Liver (tissue), 9 donors: Measurements from ENCODE around the gene TTBK1. TPM values are rescaled to one million over a fixed set of nuclear protein-coding genes. Genes with fewer than 3 reads are reported as not detected.

Experiments used
- DNase-seq: peaks from one replicate; pipeline ENCODE4 v3.0.0-alpha.2; 2017; ENCODE audit warnings: low spot score
- H3K27ac ChIP-seq, 2 donors: one replicate each; pipeline ENCODE4 v1.7.0; 2013; ENCODE audit warnings: inconsistent platforms in 2 of 2, low read length in 2 of 2, control low read depth in 1 of 2, low read depth in 1 of 2, mild to moderate bottlenecking in 1 of 2
- H3K27me3 ChIP-seq, 4 donors: one replicate each; pipeline versions ENCODE4 v1.6.1 to v1.7.0; 2013; ENCODE audit warnings: low read length in 3 of 4, inconsistent platforms in 1 of 4, mild to moderate bottlenecking in 1 of 4, moderate library complexity in 1 of 4; ENCODE audit not compliant: control insufficient read depth in 4 of 4, insufficient read depth in 4 of 4
- H3K36me3 ChIP-seq, 4 donors: one replicate each; pipeline versions ENCODE4 v1.6.1 to v1.7.0; 2013; ENCODE audit warnings: low read length in 3 of 4, mild to moderate bottlenecking in 3 of 4, low read depth in 1 of 4, moderate library complexity in 1 of 4; ENCODE audit not compliant: control insufficient read depth in 4 of 4, insufficient read depth in 3 of 4
- H3K4me1 ChIP-seq, 4 donors: one replicate each; pipeline versions ENCODE4 v1.6.1 to v1.7.0; 2013; ENCODE audit warnings: low read length in 3 of 4, mild to moderate bottlenecking in 3 of 4, moderate library complexity in 1 of 4; ENCODE audit not compliant: control insufficient read depth in 4 of 4, insufficient read depth in 4 of 4
- H3K4me3 ChIP-seq, 3 donors: one replicate each; pipeline versions ENCODE4 v1.6.1 to v1.7.0; 2013; ENCODE audit warnings: low read length in 3 of 3, control low read depth in 1 of 3, low read depth in 1 of 3, mild to moderate bottlenecking in 1 of 3
- H3K9ac ChIP-seq, 2 donors: one replicate each; pipeline ENCODE4 v1.7.0; 2013; ENCODE audit warnings: low read length in 2 of 2, mild to moderate bottlenecking in 2 of 2, moderate library complexity in 2 of 2, control low read depth in 1 of 2, low read depth in 1 of 2
- H3K9me3 ChIP-seq, 4 donors: one replicate each; pipeline versions ENCODE4 v1.6.1 to v1.7.0; 2013; ENCODE audit warnings: low read length in 3 of 4; ENCODE audit not compliant: control insufficient read depth in 4 of 4
- EGR1 ChIP-seq, 2 donors: IDR thresholded peaks; 2 replicates each; pipeline ENCODE4 v1.6.1; 2016 to 2018; ENCODE audit warnings: antibody characterized with exemption in 2 of 2, low read depth in 2 of 2
- FOXA1 ChIP-seq: IDR thresholded peaks from 2 replicates; pipeline ENCODE4 v1.6.1; 2016; ENCODE audit warnings: antibody characterized with exemption
- GABPA ChIP-seq, 2 donors: IDR thresholded peaks in 1 of 2; conservative IDR thresholded peaks in 1 of 2; 2 replicates each; pipeline ENCODE4 v1.6.1; 2016; ENCODE audit warnings: antibody characterized with exemption in 2 of 2, mild to moderate bottlenecking in 1 of 2, moderate library complexity in 1 of 2
- HNF4A ChIP-seq, 2 donors: conservative IDR thresholded peaks; 2 replicates each; pipeline ENCODE4 v1.6.1; 2016; ENCODE audit warnings: antibody characterized with exemption in 2 of 2, mild to moderate bottlenecking in 2 of 2
- HNF4G ChIP-seq: IDR thresholded peaks from 2 replicates; pipeline ENCODE4 v1.6.1; 2016; ENCODE audit warnings: antibody characterized with exemption
- JUND ChIP-seq, 2 donors: IDR thresholded peaks; 2 replicates each; pipeline ENCODE4 v1.6.1; 2016; ENCODE audit warnings: antibody characterized with exemption in 2 of 2
- NR2F2 ChIP-seq: IDR thresholded peaks from 2 replicates; pipeline ENCODE4 v1.6.1; 2016; ENCODE audit warnings: antibody characterized with exemption
- RAD21 ChIP-seq, 2 donors: IDR thresholded peaks; 2 replicates each; pipeline ENCODE4 v1.6.1; 2016; ENCODE audit warnings: antibody characterized with exemption in 2 of 2, mild to moderate bottlenecking in 2 of 2
- REST ChIP-seq: IDR thresholded peaks from 2 replicates; pipeline ENCODE4 v1.6.1; 2016; ENCODE audit warnings: antibody characterized with exemption, mild to moderate bottlenecking
- RXRA ChIP-seq, 2 donors: IDR thresholded peaks; 2 replicates each; pipeline ENCODE4 v1.6.1; 2017 to 2018; ENCODE audit warnings: antibody characterized with exemption in 2 of 2, mild to moderate bottlenecking in 1 of 2
- SP1 ChIP-seq: IDR thresholded peaks from 2 replicates; pipeline ENCODE4 v1.6.1; 2018; ENCODE audit warnings: antibody characterized with exemption, mild to moderate bottlenecking
- TAF1 ChIP-seq: conservative IDR thresholded peaks from 2 replicates; pipeline ENCODE4 v1.6.1; 2016; ENCODE audit warnings: antibody characterized with exemption, mild to moderate bottlenecking
- YY1 ChIP-seq: IDR thresholded peaks from 2 replicates; pipeline ENCODE4 v1.6.1; 2016; ENCODE audit warnings: antibody characterized with exemption, mild to moderate bottlenecking
- WGBS: extraction: QIAGEN DNeasy Blood & Tissue Kit; methylation state at CpG from one replicate; pipeline ENCODE4 v1.1.7; 2013; 5-methylcytosine and 5-hydroxymethylcytosine counted together
- polyA plus RNA-seq, 2 donors: library from polyadenylated mRNA; stranded (reverse) in 1 of 2; unstranded in 1 of 2; fragments of 200-250 nt in 1 of 2; fragments of >200 nt in 1 of 2; fragmentation: Nextera tagmentation in 1 of 2; extraction: Ambion mirVana in 1 of 2; gene quantifications; one replicate each; pipeline versions ENCODE4 v1.2.1 to v1.2.3, GENCODE V29; 2013 to 2015
- total RNA-seq, 2 donors: library from RNA; depleted of rRNA; stranded (reverse); fragments of >200 nt; gene quantifications; one replicate each; pipeline ENCODE4 v1.2.3, GENCODE V29; 2014
- TF ChIP-seq, protein P1 (sequence below): IDR thresholded peaks from 2 replicates; pipeline ENCODE4 v1.6.1; 2016; ENCODE audit warnings: antibody characterized with exemption
- TF ChIP-seq, protein P2 (sequence below): fragments of 150-350 bp; IDR thresholded peaks from 2 replicates; pipeline ENCODE4 v1.5.1; 2017; ENCODE audit warnings: improper control_type of control experiment, low read depth, low read length; ENCODE audit not compliant: missing input control
- TF ChIP-seq, protein P3 (sequence below): IDR thresholded peaks from 2 replicates; pipeline ENCODE4 v1.6.1; 2016; ENCODE audit warnings: antibody characterized with exemption
- donor health status: healthy.
- donor health status: healthy.
- donor health status: healthy.
- donor health status: healthy.
- donor health status: healthy.

TTBK1 gene
- total and polyA plus RNA-seq, 4 donors: 0.14 to 1.2 (median 0.44) TPM

DNA sequence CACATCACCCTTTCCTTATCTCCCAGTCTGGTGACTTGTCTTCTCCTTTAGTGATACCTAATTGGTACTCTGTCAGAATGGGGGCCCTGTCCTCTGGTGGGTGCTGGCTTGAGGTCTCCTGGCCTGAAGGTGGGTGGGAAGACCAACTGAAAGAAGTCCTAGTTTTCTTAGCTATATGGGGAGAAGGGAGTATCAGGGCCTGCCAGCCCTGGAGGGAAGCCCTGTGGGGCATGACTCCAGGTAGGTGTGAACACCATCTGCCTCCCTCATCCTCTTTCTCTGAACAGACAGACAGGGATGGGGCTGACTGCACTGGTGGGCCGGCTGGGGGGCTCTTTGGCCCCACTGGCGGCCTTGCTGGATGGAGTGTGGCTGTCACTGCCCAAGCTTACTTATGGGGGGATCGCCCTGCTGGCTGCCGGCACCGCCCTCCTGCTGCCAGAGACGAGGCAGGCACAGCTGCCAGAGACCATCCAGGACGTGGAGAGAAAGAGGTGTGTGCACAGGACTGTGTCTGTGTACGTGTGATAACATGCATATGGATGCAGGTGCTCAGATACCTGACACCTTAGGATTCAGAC lies 60.6 kb downstream of the TTBK1 start:
- H3K4me3 ChIP-seq: no peak overlapping the region
- H3K4me1 ChIP-seq: peaks cover 12 to 60% (median 43%) of the 10 kb centered on the region in 4 donors
- 85% methylated on average over 8 of the region's 8 CpGs for WGBS
- H3K9me3 ChIP-seq: no peaks in the 10 kb centered on the region
- no peak overlapping the region for H3K27ac ChIP-seq
- no peak for TF ChIP-seq HNF4A (conservative IDR thresholded peaks at IDR 0.05)
- no peak for TF ChIP-seq FOXA1
- H3K9ac ChIP-seq: no peak overlapping the region
- no peaks in the 10 kb centered on the region for H3K27me3 ChIP-seq
- H3K36me3 ChIP-seq: peaks cover 5 to 19% (median 10%) of the 10 kb centered on the region in 4 donors
- DNase-seq: no peak

DNA sequence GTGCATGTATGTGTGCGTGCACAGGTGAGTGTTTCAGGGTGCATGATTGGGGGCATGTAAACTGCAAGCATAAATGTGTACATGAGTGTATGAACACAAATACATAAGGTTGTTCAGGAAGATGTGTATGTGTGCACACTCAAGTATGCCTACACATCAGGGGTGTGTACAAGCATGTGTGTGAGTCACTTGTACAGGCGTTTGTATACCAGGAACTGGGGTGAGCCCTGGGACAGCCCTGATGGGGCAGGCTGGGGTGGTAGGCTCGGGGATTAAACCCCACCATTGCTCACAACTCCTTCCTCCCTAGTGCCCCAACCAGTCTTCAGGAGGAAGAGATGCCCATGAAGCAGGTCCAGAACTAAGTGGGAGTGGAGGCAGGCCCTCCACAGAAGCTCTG lies 61.1 kb downstream of the TTBK1 start:
- TF ChIP-seq, protein P1, sequence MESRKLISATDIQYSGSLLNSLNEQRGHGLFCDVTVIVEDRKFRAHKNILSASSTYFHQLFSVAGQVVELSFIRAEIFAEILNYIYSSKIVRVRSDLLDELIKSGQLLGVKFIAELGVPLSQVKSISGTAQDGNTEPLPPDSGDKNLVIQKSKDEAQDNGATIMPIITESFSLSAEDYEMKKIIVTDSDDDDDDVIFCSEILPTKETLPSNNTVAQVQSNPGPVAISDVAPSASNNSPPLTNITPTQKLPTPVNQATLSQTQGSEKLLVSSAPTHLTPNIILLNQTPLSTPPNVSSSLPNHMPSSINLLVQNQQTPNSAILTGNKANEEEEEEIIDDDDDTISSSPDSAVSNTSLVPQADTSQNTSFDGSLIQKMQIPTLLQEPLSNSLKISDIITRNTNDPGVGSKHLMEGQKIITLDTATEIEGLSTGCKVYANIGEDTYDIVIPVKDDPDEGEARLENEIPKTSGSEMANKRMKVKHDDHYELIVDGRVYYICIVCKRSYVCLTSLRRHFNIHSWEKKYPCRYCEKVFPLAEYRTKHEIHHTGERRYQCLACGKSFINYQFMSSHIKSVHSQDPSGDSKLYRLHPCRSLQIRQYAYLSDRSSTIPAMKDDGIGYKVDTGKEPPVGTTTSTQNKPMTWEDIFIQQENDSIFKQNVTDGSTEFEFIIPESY: no peak
- TF ChIP-seq, protein P2, sequence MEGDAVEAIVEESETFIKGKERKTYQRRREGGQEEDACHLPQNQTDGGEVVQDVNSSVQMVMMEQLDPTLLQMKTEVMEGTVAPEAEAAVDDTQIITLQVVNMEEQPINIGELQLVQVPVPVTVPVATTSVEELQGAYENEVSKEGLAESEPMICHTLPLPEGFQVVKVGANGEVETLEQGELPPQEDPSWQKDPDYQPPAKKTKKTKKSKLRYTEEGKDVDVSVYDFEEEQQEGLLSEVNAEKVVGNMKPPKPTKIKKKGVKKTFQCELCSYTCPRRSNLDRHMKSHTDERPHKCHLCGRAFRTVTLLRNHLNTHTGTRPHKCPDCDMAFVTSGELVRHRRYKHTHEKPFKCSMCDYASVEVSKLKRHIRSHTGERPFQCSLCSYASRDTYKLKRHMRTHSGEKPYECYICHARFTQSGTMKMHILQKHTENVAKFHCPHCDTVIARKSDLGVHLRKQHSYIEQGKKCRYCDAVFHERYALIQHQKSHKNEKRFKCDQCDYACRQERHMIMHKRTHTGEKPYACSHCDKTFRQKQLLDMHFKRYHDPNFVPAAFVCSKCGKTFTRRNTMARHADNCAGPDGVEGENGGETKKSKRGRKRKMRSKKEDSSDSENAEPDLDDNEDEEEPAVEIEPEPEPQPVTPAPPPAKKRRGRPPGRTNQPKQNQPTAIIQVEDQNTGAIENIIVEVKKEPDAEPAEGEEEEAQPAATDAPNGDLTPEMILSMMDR: no peak
- TF ChIP-seq SP1 (no peak), HNF4A (conservative IDR thresholded peaks at IDR 0.05) (no peak), JUND (IDR thresholded peaks at IDR 0.05) (no peak), RAD21 (IDR thresholded peaks at IDR 0.05) (no peak), HNF4G (no peak), REST (no peak), NR2F2 (no peak), YY1 (no peak), RXRA (IDR thresholded peaks at IDR 0.05) (no peak), GABPA (IDR thresholded peaks at IDR 0.05 in 1 of 2, conservative IDR thresholded peaks at IDR 0.05 in 1 of 2) (no peak), EGR1 (IDR thresholded peaks at IDR 0.05; ENCODE audit: low read depth in 2 of 2) (no peak), TAF1 (no peak), FOXA1 (no peak)
- TF ChIP-seq, protein P3, sequence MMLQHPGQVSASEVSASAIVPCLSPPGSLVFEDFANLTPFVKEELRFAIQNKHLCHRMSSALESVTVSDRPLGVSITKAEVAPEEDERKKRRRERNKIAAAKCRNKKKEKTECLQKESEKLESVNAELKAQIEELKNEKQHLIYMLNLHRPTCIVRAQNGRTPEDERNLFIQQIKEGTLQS: no peak
- no peak overlapping the region for H3K4me3 ChIP-seq
- H3K4me1 ChIP-seq: peaks cover 12 to 60% (median 45%) of the 10 kb centered on the region in 4 donors
- no peak overlapping the region for H3K9ac ChIP-seq
- H3K27ac ChIP-seq: no peak overlapping the region
- H3K9me3 ChIP-seq: no peaks in the 10 kb centered on the region
- peaks cover 5 to 19% (median 10%) of the 10 kb centered on the region in 4 donors for H3K36me3 ChIP-seq
- no peaks in the 10 kb centered on the region for H3K27me3 ChIP-seq
- WGBS: 83% methylated on average over 3 of the region's 3 CpGs
- no peak for DNase-seq
